Spleen (tissue), 11 donors: ENCODE data around the gene GJA5. TPM values are rescaled to one million over a fixed set of nuclear protein-coding genes. Genes with fewer than 3 reads are reported as not detected.

Experiments used
- DNase-seq: peaks from one replicate; pipeline ENCODE4 v3.0.0-alpha.2; 2020
- H3K27ac ChIP-seq, 8 donors: fragments of 200-600 bp; sonication (generic) in 7 of 8; 1 replicate in 4 of 8; 2 replicates in 4 of 8; pipeline versions ENCODE4 v1.5.0 to v1.8.0; 2016 to 2021; ENCODE audit warnings: inconsistent platforms in 4 of 8, mild to moderate bottlenecking in 4 of 8, moderate library complexity in 1 of 8
- H3K27me3 ChIP-seq, 7 donors: fragments of 200-600 bp; sonication (generic) in 6 of 7; replicated peaks in 1 of 7; 1 replicate in 4 of 7; 2 replicates in 3 of 7; pipeline versions ENCODE4 v1.5.0 to v1.8.0; 2016 to 2021; ENCODE audit warnings: inconsistent platforms in 3 of 7, mild to moderate bottlenecking in 1 of 7
- H3K36me3 ChIP-seq, 6 donors: fragments of 200-600 bp; sonication (generic) in 5 of 6; 1 replicate in 4 of 6; 2 replicates in 2 of 6; pipeline versions ENCODE4 v1.5.0 to v1.8.0; 2016 to 2021; ENCODE audit warnings: inconsistent platforms in 2 of 6
- H3K4me1 ChIP-seq, 6 donors: fragments of 200-600 bp; sonication (generic) in 5 of 6; 1 replicate in 3 of 6; 2 replicates in 3 of 6; pipeline versions ENCODE4 v1.5.0 to v1.8.0; 2016 to 2021; ENCODE audit warnings: inconsistent platforms in 3 of 6
- H3K4me3 ChIP-seq, 8 donors: fragments of 200-600 bp; sonication (generic) in 7 of 8; 1 replicate in 4 of 8; 2 replicates in 4 of 8; pipeline versions ENCODE4 v1.5.0 to v1.8.0; 2016 to 2021; ENCODE audit warnings: inconsistent platforms in 4 of 8, mild to moderate bottlenecking in 4 of 8, moderate library complexity in 2 of 8
- H3K9me3 ChIP-seq, 8 donors: fragments of 200-600 bp; sonication (generic) in 7 of 8; 1 replicate in 4 of 8; 2 replicates in 4 of 8; pipeline versions ENCODE4 v1.5.0 to v1.8.0; 2016 to 2021; ENCODE audit warnings: inconsistent platforms in 4 of 8
- POLR2A ChIP-seq, 3 donors: fragments of 450-650 bp; IDR thresholded peaks; one replicate each; pipeline ENCODE4 v1.5.1; 2017; ENCODE audit warnings: antibody characterized with exemption in 3 of 3, mild to moderate bottlenecking in 1 of 3
- POLR2AphosphoS5 ChIP-seq, 3 donors: sonication (generic); formaldehyde crosslinking; IDR thresholded peaks; one replicate each; pipeline ENCODE4 v1.5.1; 2017; ENCODE audit warnings: antibody characterized with exemption in 3 of 3
- WGBS, 5 donors: extraction: QIAGEN DNeasy Blood & Tissue Kit in 3 of 5; methylation state at CpG; one replicate each; pipeline versions ENCODE4 v1.1.5 to v1.1.7; 2013 to 2018; 5-methylcytosine and 5-hydroxymethylcytosine counted together
- intact Hi-C: fragments of 100-400 bp; cut with DNase I; formaldehyde crosslinking; loops from one replicate; pipeline ENCODE4 v1.15.0; 2023; ENCODE audit warnings: low total_unique reads
- polyA plus RNA-seq, 3 donors: library from polyadenylated mRNA; stranded (reverse); fragments of 200-250 nt; gene quantifications; one replicate each; pipeline ENCODE4 v1.2.1, GENCODE V29; 2013
- total RNA-seq, 7 donors: library from RNA; depleted of rRNA in 3 of 7; stranded (reverse); fragments of >200 nt in 3 of 7; fragmentation: NEBNext Ultra II Directional in 4 of 7; extraction: Animal tissue kit (Norgen Biotek cat#: 25700) in 4 of 7; gene quantifications; one replicate each; pipeline versions ENCODE4 v1.1.0 to v1.2.1, GENCODE V29; 2016 to 2021
- TF ChIP-seq, protein P1 (sequence below), 11 experiments: fragments of 200-600 bp in 7 of 11; fragments of 450-650 bp in 4 of 11; sonication (generic) in 4 of 11; IDR thresholded peaks in 8 of 11; conservative IDR thresholded peaks in 3 of 11; 1 replicate in 7 of 11; 2 replicates in 4 of 11; pipeline versions ENCODE4 v1.4.0 to v1.8.0; 2016 to 2021; ENCODE audit warnings: antibody characterized with exemption in 11 of 11, inconsistent platforms in 4 of 11, mild to moderate bottlenecking in 1 of 11
- donor health status: healthy with polysubstance abuse.
- donor health status: DM: no; HTN: no; CAD: no; lungs with moderate emphysema.
- donor health status: DM: no; HTN: no; CAD: no.
- donor health status: Bipolar disorder and iron deficiency.
- donor health status: healthy.
- donor health status: DM: no; HTN: no; CAD: no.
- donor health status: DM: yes; HTN: yes; CAD: no.

Gene GJA5
- total and polyA plus RNA-seq, 10 donors, result 1.5 to 19.8 (median 6.1) TPM

DNA sequence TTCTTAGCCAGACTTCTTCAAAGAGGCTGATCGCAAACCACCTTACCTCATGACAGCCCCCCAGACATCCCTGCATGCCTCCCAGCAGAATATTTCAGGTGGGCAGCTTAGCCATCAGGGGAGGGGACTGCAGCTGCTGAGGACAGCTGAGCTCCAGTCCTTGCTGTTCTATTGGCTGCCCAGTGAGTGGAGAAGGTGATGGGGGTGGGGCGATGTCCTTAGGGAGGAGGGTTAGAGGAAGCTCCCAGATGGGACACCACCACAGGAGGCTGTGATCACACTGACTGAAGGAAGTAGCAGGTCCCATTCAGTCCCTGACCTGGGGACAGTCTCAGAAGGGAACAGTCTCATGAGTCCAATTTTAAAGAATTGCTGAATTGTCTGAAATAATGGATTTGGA, 38.3 kb downstream of the GJA5 start:
- Histone ChIP-seq H3K27me3 (peaks cover 0 to 44% (median 0%) of the 10 kb centered on the region in 7 donors), H3K27ac (no peak overlapping the region), H3K4me1 (peaks cover 0 to 8% (median 3%) of the 10 kb centered on the region in 6 donors), H3K4me3 (no peak overlapping the region), H3K36me3 (no peaks in the 10 kb centered on the region), H3K9me3 (peaks cover 0 to 11% (median 0%) of the 10 kb centered on the region in 8 donors)
- no peak for DNase-seq
- 91 to 98% (median 93%) methylated on average over 2 of the region's 2 CpGs for WGBS, 5 donors
- intact Hi-C loops, result loop anchor here (5.0 kb wide), 1 partner anchor 170 kb away; no protein-coding TSS in a partner anchor
- TF ChIP-seq POLR2AphosphoS5 (IDR thresholded peaks at IDR 0.05) (no peak), POLR2A (IDR thresholded peaks at IDR 0.05) (no peak)
- TF ChIP-seq, protein P1, sequence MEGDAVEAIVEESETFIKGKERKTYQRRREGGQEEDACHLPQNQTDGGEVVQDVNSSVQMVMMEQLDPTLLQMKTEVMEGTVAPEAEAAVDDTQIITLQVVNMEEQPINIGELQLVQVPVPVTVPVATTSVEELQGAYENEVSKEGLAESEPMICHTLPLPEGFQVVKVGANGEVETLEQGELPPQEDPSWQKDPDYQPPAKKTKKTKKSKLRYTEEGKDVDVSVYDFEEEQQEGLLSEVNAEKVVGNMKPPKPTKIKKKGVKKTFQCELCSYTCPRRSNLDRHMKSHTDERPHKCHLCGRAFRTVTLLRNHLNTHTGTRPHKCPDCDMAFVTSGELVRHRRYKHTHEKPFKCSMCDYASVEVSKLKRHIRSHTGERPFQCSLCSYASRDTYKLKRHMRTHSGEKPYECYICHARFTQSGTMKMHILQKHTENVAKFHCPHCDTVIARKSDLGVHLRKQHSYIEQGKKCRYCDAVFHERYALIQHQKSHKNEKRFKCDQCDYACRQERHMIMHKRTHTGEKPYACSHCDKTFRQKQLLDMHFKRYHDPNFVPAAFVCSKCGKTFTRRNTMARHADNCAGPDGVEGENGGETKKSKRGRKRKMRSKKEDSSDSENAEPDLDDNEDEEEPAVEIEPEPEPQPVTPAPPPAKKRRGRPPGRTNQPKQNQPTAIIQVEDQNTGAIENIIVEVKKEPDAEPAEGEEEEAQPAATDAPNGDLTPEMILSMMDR (IDR thresholded peaks at IDR 0.05 in 8 of 11, conservative IDR thresholded peaks at IDR 0.05 in 3 of 11), result no peak

DNA sequence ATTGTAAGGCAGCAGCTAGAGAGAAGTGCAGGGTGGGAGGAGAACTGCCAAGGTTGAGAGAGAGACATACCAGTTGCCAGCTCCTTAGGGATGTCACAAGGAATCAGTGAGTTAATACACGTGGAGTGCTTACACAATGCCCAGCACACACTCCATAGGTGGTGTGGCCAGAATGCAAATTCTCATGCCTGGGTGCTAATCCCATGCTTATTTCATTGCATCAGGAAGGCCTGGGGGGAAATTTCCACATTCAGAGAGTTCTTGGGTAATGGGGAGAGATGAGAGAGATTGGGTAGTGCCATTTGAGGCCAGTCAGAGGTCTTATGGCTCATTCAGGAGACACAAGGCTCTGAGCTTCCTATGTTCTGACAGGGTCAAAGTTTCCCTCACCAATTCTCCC, 38.7 kb downstream of the GJA5 start:
- peaks cover 0 to 8% (median 3%) of the 10 kb centered on the region in 6 donors for H3K4me1 ChIP-seq
- H3K36me3 ChIP-seq, result no peaks in the 10 kb centered on the region
- TF ChIP-seq POLR2AphosphoS5 (IDR thresholded peaks at IDR 0.05), result no peak
- no peak for TF ChIP-seq POLR2A (IDR thresholded peaks at IDR 0.05)
- TF ChIP-seq, protein P1 (IDR thresholded peaks at IDR 0.05 in 8 of 11, conservative IDR thresholded peaks at IDR 0.05 in 3 of 11), result no peak
- no peak overlapping the region for H3K4me3 ChIP-seq
- H3K27ac ChIP-seq, result no peak overlapping the region
- peaks cover 0 to 11% (median 0%) of the 10 kb centered on the region in 8 donors for H3K9me3 ChIP-seq
- peaks cover 0 to 45% (median 0%) of the 10 kb centered on the region in 7 donors for H3K27me3 ChIP-seq
- DNase-seq, result no peak
- 36 to 82% (median 49%) methylated on average over 1 of the region's 1 CpG for WGBS, 5 donors
- intact Hi-C loops, result loop anchor here (5.0 kb wide), 1 partner anchor 171 kb away; no protein-coding TSS in a partner anchor

DNA sequence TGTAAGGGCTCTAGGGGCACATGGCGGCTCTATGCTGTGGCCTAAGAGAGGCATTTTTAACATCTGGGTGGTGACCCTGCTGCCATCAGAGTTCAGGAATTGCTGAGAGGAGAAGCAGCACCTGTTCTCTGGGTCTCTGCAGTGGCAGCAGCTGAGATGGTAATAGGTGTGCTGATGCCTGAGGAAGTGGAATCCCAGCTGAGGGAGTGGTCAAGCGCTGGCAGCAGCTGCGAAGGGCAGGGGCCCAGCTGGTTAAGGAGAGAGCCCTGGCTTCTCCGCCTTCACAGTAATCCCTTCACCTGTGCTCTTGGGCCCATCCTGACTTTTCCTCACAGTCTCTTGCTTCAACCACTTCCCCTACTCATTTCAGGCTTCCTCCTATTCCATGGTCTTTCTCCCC, 39.8 kb downstream of the GJA5 start:
- H3K4me3 ChIP-seq, result no peak overlapping the region
- DNase-seq, result no peak
- no peak overlapping the region for H3K27ac ChIP-seq
- WGBS, 5 donors, result 88 to 97% (median 95%) methylated on average over 4 of the region's 4 CpGs
- no peaks in the 10 kb centered on the region for H3K36me3 ChIP-seq
- peaks cover 0 to 8% (median 3%) of the 10 kb centered on the region in 6 donors for H3K4me1 ChIP-seq
- intact Hi-C loops, result loop anchor here (5.0 kb wide), 1 partner anchor 172 kb away; no protein-coding TSS in a partner anchor
- TF ChIP-seq, protein P1 (IDR thresholded peaks at IDR 0.05 in 8 of 11, conservative IDR thresholded peaks at IDR 0.05 in 3 of 11), result no peak
- TF ChIP-seq POLR2A (IDR thresholded peaks at IDR 0.05) (no peak), POLR2AphosphoS5 (IDR thresholded peaks at IDR 0.05) (no peak)
- H3K9me3 ChIP-seq, result peaks cover 0 to 11% (median 0%) of the 10 kb centered on the region in 8 donors
- H3K27me3 ChIP-seq, result peaks cover 0 to 45% (median 0%) of the 10 kb centered on the region in 7 donors

DNA sequence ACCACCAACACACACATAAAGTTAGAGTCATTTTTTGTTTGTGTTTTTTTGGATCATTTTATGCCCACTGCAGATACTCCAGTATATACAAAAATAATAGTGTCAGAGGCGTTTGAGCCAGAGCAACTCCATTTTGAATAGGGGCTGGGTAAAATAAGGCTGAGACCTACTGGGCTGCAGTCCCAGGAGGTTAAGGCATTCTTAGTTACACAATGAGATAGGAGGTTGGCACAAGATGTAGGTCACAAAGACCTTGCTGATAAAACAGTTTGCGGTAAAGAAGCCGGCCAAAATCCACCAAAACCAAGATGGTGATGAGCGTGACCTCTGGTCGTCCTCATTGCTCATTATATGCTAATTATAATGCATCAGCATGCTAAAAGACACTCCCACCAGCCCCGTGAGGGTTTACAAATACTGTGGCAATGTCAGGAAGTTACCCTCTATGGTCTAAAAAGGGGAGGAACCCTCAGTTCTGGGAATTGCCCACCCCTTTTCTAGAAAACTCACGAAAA, 40.6 kb downstream of the GJA5 start:
- 65 to 78% (median 68%) methylated on average over 7 of the region's 7 CpGs for WGBS, 5 donors
- peaks cover 0 to 11% (median 0%) of the 10 kb centered on the region in 8 donors for H3K9me3 ChIP-seq
- H3K4me1 ChIP-seq, result peaks cover 0 to 8% (median 3%) of the 10 kb centered on the region in 6 donors
- no peak overlapping the region for H3K4me3 ChIP-seq
- no peak for DNase-seq
- H3K27ac ChIP-seq, result no peak overlapping the region
- no peaks in the 10 kb centered on the region for H3K36me3 ChIP-seq
- TF ChIP-seq, protein P1 (IDR thresholded peaks at IDR 0.05 in 8 of 11, conservative IDR thresholded peaks at IDR 0.05 in 3 of 11), result no peak
- TF ChIP-seq POLR2A (IDR thresholded peaks at IDR 0.05) (no peak), POLR2AphosphoS5 (IDR thresholded peaks at IDR 0.05) (no peak)
- peaks cover 0 to 49% (median 0%) of the 10 kb centered on the region in 7 donors for H3K27me3 ChIP-seq
- intact Hi-C loops, result loop anchor here (5.0 kb wide), 1 partner anchor 173 kb away; no protein-coding TSS in a partner anchor
